ENCODE measurements around the gene CBL.

DNA sequence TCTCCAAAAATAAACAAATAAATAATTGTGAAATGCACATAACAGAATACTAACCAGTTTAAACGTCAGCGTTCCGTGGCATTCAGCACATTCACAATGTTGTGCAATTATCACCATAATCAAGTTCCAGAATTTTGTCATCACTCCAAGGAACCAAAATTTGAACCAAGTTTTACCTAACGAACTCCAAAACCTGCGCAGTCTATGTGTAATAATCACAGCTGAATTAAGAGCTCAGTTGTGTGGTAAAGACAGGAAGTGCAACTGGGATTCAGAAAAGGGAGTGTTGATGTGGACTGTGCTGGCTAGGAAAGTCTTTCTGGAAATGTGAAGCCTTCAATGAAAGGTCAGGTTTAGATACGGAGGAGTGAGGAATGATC is 116.2 kb downstream of the CBL start:
- TF ChIP-seq POLR2A (IDR thresholded peaks at IDR 0.05) (no peak), CTCF (IDR thresholded peaks at IDR 0.05) (peak in 2 of 6 experiments; percentile 13 to 25)
